HG03565 (cell line): Measurements from ENCODE around the gene CLDN3.
"Not testable (repeated sequence)": the region's sequence is repeated elsewhere in the genome, so short reads cannot be mapped to it uniquely, and the experiment has no call there.

Source experiments
- ATAC-seq: cut with Tn5 transposase; IDR thresholded peaks from one replicate; pipeline ENCODE4 v1.9.1; 2021; ENCODE audit warnings: mild to moderate bottlenecking, moderate library complexity; ENCODE audit not compliant: unreplicated experiment

Gene CLDN3

GRCh38 chr7:73738220-73738611, 31.9 kb downstream of the CLDN3 start:
- ATAC-seq = no peak

- no peak for ATAC-seq
Measured at GRCh38 chr7:73737491-73738219, 32.4 kb downstream of the CLDN3 start.

- ATAC-seq = no peak
Measured at GRCh38 chr7:73736885-73737284, 33.2 kb downstream of the CLDN3 start.

GRCh38 chr7:73735528-73735905, 34.6 kb downstream of the CLDN3 start:
- ATAC-seq = no peak

- no peak for ATAC-seq
Measured at GRCh38 chr7:73734619-73735527, 35.2 kb downstream of the CLDN3 start.

GRCh38 chr7:73732397-73732796, 37.7 kb downstream of the CLDN3 start:
- ATAC-seq = no peak

- ATAC-seq = no peak
Measured at GRCh38 chr7:73730485-73730884, 39.6 kb downstream of the CLDN3 start.

GRCh38 chr7:73728551-73728950, 41.5 kb downstream of the CLDN3 start:
- no peak for ATAC-seq

GRCh38 chr7:73727952-73728351, 42.1 kb downstream of the CLDN3 start:
- no peak for ATAC-seq

- ATAC-seq = no peak
Measured at GRCh38 chr7:73726083-73726466, 44.0 kb downstream of the CLDN3 start.

GRCh38 chr7:73723813-73724212, 46.3 kb downstream of the CLDN3 start:
- no peak for ATAC-seq

- no peak for ATAC-seq
Measured at GRCh38 chr7:73722785-73723184, 47.3 kb downstream of the CLDN3 start.

- ATAC-seq = not testable (repeated sequence)
Measured at GRCh38 chr7:73722182-73722581, 47.9 kb downstream of the CLDN3 start.

- ATAC-seq = no peak
Measured at GRCh38 chr7:73721377-73721817, 48.7 kb downstream of the CLDN3 start.

- ATAC-seq = not testable (repeated sequence)
Measured at GRCh38 chr7:73720443-73720842, 49.6 kb downstream of the CLDN3 start.

GRCh38 chr7:73719806-73720169, 50.3 kb downstream of the CLDN3 start:
- no peak for ATAC-seq
